PC-3 (cell line): ENCODE data around the gene MYO5A. TPM values are rescaled to one million over a fixed set of nuclear protein-coding genes. Genes with fewer than 3 reads are reported as not detected.

ENCODE experiments used
- ATAC-seq: fragments of 200-7000 bp; cut with Tn5 transposase; 2 replicates; pipeline ENCODE4 v1.9.1; 2020; ENCODE audit warnings: mild to moderate bottlenecking, moderate library complexity
- BruUV-seq: library from RNA; stranded (reverse); fragments of 400-500 nt; replicated peaks from 2 replicates; lab custom pipeline; 2021; lab: Mats Ljungman, UMichigan
- CTCF ChIA-PET: fragments of 300-600 bp; sonication (Branson Sonifier 250); formaldehyde crosslinking; loops from one replicate; lab custom pipeline; 2022; ENCODE audit warnings: antibody characterized with exemption; lab: Charles Lee
- POLR2A ChIA-PET: fragments of 300-600 bp; sonication (Branson Sonifier 250); formaldehyde crosslinking; loops from one replicate; lab custom pipeline; 2022; ENCODE audit warnings: antibody characterized with exemption; ENCODE audit not compliant: unreplicated experiment; lab: Charles Lee
- DNase-seq: peaks from one replicate; pipeline ENCODE4 v3.0.0-alpha.2; 2015
- H2AFZ ChIP-seq: fragments of 300-600 bp; sonication (generic); 2 replicates; pipeline ENCODE4 v1.6.0; 2016; ENCODE audit warnings: antibody characterized with exemption, low read length
- H3F3A ChIP-seq: fragments of 300-600 bp; sonication (generic); one replicate; pipeline ENCODE4 v1.6.0; 2017; ENCODE audit warnings: antibody characterized with exemption, low read length, control low read depth, mild to moderate bottlenecking; ENCODE audit not compliant: unreplicated experiment
- H3K27ac ChIP-seq: fragments of 300-600 bp; sonication (generic); 2 replicates; pipeline ENCODE4 v1.5.1; 2016; ENCODE audit warnings: mild to moderate bottlenecking, low read length
- H3K27me3 ChIP-seq: fragments of 300-600 bp; sonication (generic); 2 replicates; pipeline ENCODE4 v1.6.1; 2016; ENCODE audit warnings: low read length, mixed read lengths
- H3K36me3 ChIP-seq: fragments of 300-600 bp; sonication (generic); 2 replicates; pipeline ENCODE4 v1.6.1; 2016; ENCODE audit warnings: low read depth, mixed run types, low read length, mixed read lengths
- H3K4me1 ChIP-seq: fragments of 300-600 bp; sonication (generic); 2 replicates; pipeline ENCODE4 v1.5.1; 2016; ENCODE audit warnings: low read length; ENCODE audit not compliant: insufficient read depth
- H3K4me2 ChIP-seq: fragments of 300-600 bp; sonication (generic); 2 replicates; pipeline ENCODE4 v1.6.0; 2016; ENCODE audit warnings: low read length
- H3K4me3 ChIP-seq: fragments of 300-600 bp; sonication (generic); 2 replicates; pipeline ENCODE4 v1.5.1; 2016; ENCODE audit warnings: mild to moderate bottlenecking, low read length, mixed read lengths
- H3K79me2 ChIP-seq: fragments of 300-600 bp; sonication (generic); 2 replicates; pipeline ENCODE4 v1.6.1; 2017; ENCODE audit warnings: low read length, mixed read lengths
- H3K9ac ChIP-seq: fragments of 300-600 bp; sonication (generic); 2 replicates; pipeline ENCODE4 v1.6.0; 2016; ENCODE audit warnings: mild to moderate bottlenecking, low read length
- H3K9me2 ChIP-seq: fragments of 300-600 bp; sonication (generic); replicated peaks from 2 replicates; pipeline ENCODE4 v1.6.1; 2016; ENCODE audit warnings: mixed run types, low read length, mixed read lengths
- H3K9me3 ChIP-seq: fragments of 300-600 bp; sonication (generic); 2 replicates; pipeline ENCODE4 v1.6.1; 2016; ENCODE audit warnings: low read length, mixed read lengths
- H4K20me1 ChIP-seq: fragments of 300-600 bp; sonication (generic); 2 replicates; pipeline ENCODE4 v1.6.1; 2016; ENCODE audit warnings: low read length, mixed read lengths
- EZH2 ChIP-seq: fragments of 300-600 bp; sonication (generic); IDR thresholded peaks from one replicate; pipeline ENCODE4 v1.6.1; 2017; ENCODE audit warnings: antibody characterized with exemption, mild to moderate bottlenecking, low read length; ENCODE audit not compliant: unreplicated experiment
- EZH2phosphoT487 ChIP-seq: fragments of 300-600 bp; sonication (generic); IDR thresholded peaks from 2 replicates; pipeline ENCODE4 v1.6.1; 2018; ENCODE audit warnings: mild to moderate bottlenecking, antibody characterized with exemption, low read length, borderline replicate concordance
- intact Hi-C: fragments of 100-400 bp; cut with micrococcal nuclease; formaldehyde crosslinking; loops from 2 replicates; pipeline ENCODE4 v1.9.0; 2023
- total RNA-seq: library from RNA; depleted of rRNA; stranded (reverse); fragments of >200 nt; gene quantifications from 2 replicates; pipeline ENCODE4 v1.2.3, GENCODE V29; 2014
- TF ChIP-seq, protein P1 (sequence below): fragments of 300-600 bp; sonication (generic); conservative IDR thresholded peaks from 2 replicates; pipeline ENCODE4 v1.5.1; 2017; ENCODE audit warnings: antibody characterized with exemption, low read depth, mild to moderate bottlenecking, low read length

Gene MYO5A
- total RNA-seq, 1 experiment from 2014 or later: 42.1 TPM

DNA sequence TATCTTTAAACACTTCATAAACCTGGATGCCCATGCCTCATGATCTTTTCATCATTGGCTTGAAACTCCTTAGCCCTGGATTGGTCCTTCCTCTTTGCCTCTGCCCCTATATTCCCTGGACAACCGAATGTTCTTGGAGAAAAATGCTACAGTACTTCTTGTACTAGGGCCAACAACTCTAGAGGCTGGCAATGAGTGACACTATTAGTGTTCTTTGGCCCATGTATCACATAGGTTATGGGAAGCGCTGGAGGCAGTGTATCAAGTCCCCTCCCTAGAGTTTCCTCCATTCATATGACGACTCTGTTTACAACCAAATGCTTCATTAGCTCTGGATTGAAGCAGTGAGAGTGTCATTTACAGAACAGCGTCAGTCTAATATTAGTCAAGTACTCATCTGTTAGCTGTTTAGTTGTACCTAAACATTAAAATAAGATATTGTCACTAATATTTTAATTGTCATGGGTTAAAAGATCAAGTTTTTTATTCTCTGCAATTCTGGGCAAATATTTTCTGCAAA is 166.6 kb downstream of the MYO5A start:
- Histone ChIP-seq H3K4me2 (no peak overlapping the region), H4K20me1 (no peaks in the 10 kb centered on the region), H3K79me2 (no peaks in the 10 kb centered on the region), H3K9ac (no peak overlapping the region), H3K4me3 (no peak overlapping the region), H2AFZ (no peak overlapping the region), H3K27me3 (no peaks in the 10 kb centered on the region), H3K36me3 (peaks cover 5% of the 10 kb centered on the region), H3K27ac (peak overlapping the region; percentile 63), H3K9me3 (no peaks in the 10 kb centered on the region), H3K4me1 (peaks cover 25% of the 10 kb centered on the region), H3F3A (no peaks in the 10 kb centered on the region), H3K9me2 (no peaks in the 10 kb centered on the region)
- intact Hi-C loops: no loop called here
- ATAC-seq (no peak), DNase-seq (no peak)
- CTCF ChIA-PET: no interaction called here
- no TSS peak for BruUV-seq
- TF ChIP-seq EZH2 (no peak), EZH2phosphoT487 (no peak)
- TF ChIP-seq, protein P1, sequence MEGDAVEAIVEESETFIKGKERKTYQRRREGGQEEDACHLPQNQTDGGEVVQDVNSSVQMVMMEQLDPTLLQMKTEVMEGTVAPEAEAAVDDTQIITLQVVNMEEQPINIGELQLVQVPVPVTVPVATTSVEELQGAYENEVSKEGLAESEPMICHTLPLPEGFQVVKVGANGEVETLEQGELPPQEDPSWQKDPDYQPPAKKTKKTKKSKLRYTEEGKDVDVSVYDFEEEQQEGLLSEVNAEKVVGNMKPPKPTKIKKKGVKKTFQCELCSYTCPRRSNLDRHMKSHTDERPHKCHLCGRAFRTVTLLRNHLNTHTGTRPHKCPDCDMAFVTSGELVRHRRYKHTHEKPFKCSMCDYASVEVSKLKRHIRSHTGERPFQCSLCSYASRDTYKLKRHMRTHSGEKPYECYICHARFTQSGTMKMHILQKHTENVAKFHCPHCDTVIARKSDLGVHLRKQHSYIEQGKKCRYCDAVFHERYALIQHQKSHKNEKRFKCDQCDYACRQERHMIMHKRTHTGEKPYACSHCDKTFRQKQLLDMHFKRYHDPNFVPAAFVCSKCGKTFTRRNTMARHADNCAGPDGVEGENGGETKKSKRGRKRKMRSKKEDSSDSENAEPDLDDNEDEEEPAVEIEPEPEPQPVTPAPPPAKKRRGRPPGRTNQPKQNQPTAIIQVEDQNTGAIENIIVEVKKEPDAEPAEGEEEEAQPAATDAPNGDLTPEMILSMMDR: no peak
- POLR2A ChIA-PET: interaction anchor here (0.7 kb wide), 1 partner anchor 75 kb away, joined by 3 read pairs; no protein-coding TSS in a partner anchor

DNA sequence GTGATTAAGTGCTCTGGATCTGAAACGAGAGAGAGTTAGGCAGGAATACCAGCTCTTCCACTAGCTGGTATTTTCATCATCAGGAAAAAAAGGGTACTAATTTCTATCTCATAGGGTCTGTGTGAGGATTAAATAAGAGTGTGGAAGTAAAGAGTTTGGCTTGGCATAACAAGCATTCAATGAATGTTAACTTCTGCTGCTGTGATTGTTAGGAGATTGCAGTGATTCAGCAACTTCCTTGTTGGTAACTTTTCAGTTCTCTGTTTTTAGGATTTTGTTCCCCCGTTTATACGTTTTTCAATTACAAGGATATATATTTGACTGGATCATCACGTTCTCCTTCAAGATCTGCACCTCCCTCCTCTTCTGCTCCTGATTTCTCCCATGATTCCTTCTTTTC is 167.2 kb downstream of the MYO5A start:
- ChIA-PET CTCF (no interaction called here), POLR2A (interaction anchor here (0.7 kb wide), 1 partner anchor 75 kb away, joined by 3 read pairs; no protein-coding TSS in a partner anchor)
- no TSS peak for BruUV-seq
- Histone ChIP-seq H2AFZ (no peak overlapping the region), H3K27ac (peak overlapping the region; percentile 63), H3K79me2 (no peaks in the 10 kb centered on the region), H3K9me2 (no peaks in the 10 kb centered on the region), H3K9ac (no peak overlapping the region), H3K36me3 (peaks cover 5% of the 10 kb centered on the region), H4K20me1 (no peaks in the 10 kb centered on the region), H3K4me2 (no peak overlapping the region), H3K27me3 (no peaks in the 10 kb centered on the region), H3K9me3 (no peaks in the 10 kb centered on the region), H3K4me3 (no peak overlapping the region), H3F3A (no peaks in the 10 kb centered on the region), H3K4me1 (peaks cover 25% of the 10 kb centered on the region)
- TF ChIP-seq, protein P1: no peak
- TF ChIP-seq EZH2phosphoT487 (no peak), EZH2 (no peak)
- ATAC-seq: no peak; the same call in 1 of the 2 replicates
- intact Hi-C loops: no loop called here
- DNase-seq: no peak
